GM18951 (cell line): Measurements from ENCODE around the gene PEX26.
"Not testable (repeated sequence)": the region's sequence is repeated elsewhere in the genome, so short reads cannot be mapped to it uniquely, and the experiment has no call there.

Source experiments
- POLR2A ChIP-seq: IDR thresholded peaks from 4 replicates; pipeline ENCODE4 v1.6.1; 2011; ENCODE audit warnings: mild to moderate bottlenecking; ENCODE audit not compliant: insufficient read length, insufficient read depth; ENCODE audit errors: extremely low read depth
- in situ Hi-C: fragments of 300-500 bp; cut with MboI; formaldehyde crosslinking; loops from one replicate; pipeline ENCODE4 v1.12.0; 2022; ENCODE audit warnings: low sequenced_read_pairs, mixed read lengths, inconsistent platforms; ENCODE audit not compliant: unreplicated experiment

PEX26 gene

GRCh38 chr22:18060646-18061620, 16.9 kb upstream of the PEX26 start:
- no peak for TF ChIP-seq POLR2A
- in situ Hi-C loops = no loop called here

- in situ Hi-C loops = no loop called here
- no peak for TF ChIP-seq POLR2A
Observed at GRCh38 chr22:18062421-18062820, 15.4 kb upstream of the PEX26 start.

GRCh38 chr22:18063306-18063705, 14.5 kb upstream of the PEX26 start:
- TF ChIP-seq POLR2A = no peak
- in situ Hi-C loops = no loop called here

- in situ Hi-C loops = not testable (repeated sequence)
Observed at GRCh38 chr22:18063715-18064114, 14.1 kb upstream of the PEX26 start.

- in situ Hi-C loops = loop anchor here (5.0 kb wide), 1 partner anchor 232 kb away; no protein-coding TSS in a partner anchor
- TF ChIP-seq POLR2A = no peak
Observed at GRCh38 chr22:18064636-18065035, 13.2 kb upstream of the PEX26 start.

GRCh38 chr22:18065256-18065655, 12.5 kb upstream of the PEX26 start:
- no peak for TF ChIP-seq POLR2A

GRCh38 chr22:18066181-18066859, 11.5 kb upstream of the PEX26 start:
- in situ Hi-C loops = loop anchor here (5.0 kb wide), 1 partner anchor 234 kb away; no protein-coding TSS in a partner anchor

More at GRCh38 chr22:18065256-18065655, 12.5 kb upstream of the PEX26 start:
- in situ Hi-C loops = loop anchor here (5.0 kb wide), 1 partner anchor 233 kb away; no protein-coding TSS in a partner anchor

GRCh38 chr22:18067121-18067520, 10.7 kb upstream of the PEX26 start:
- TF ChIP-seq POLR2A = no peak
- in situ Hi-C loops = loop anchor here (5.0 kb wide), 1 partner anchor 235 kb away; no protein-coding TSS in a partner anchor

More at GRCh38 chr22:18066181-18066859, 11.5 kb upstream of the PEX26 start:
- no peak for TF ChIP-seq POLR2A

GRCh38 chr22:18067548-18068341, 10.0 kb upstream of the PEX26 start:
- in situ Hi-C loops = loop anchor here (5.0 kb wide), 1 partner anchor 235 kb away; no protein-coding TSS in a partner anchor
- TF ChIP-seq POLR2A = no peak

GRCh38 chr22:18068381-18068988, 9.3 kb upstream of the PEX26 start:
- in situ Hi-C loops = loop anchor here (5.0 kb wide), 1 partner anchor 236 kb away; no protein-coding TSS in a partner anchor
- TF ChIP-seq POLR2A = no peak

- no peak for TF ChIP-seq POLR2A
- in situ Hi-C loops = loop anchor here (5.0 kb wide), 1 partner anchor 237 kb away; no protein-coding TSS in a partner anchor
Observed at GRCh38 chr22:18069041-18069440, 8.7 kb upstream of the PEX26 start.

GRCh38 chr22:18070041-18070440, 7.7 kb upstream of the PEX26 start:
- TF ChIP-seq POLR2A = no peak
- in situ Hi-C loops = no loop called here
